HG03139 (cell line): ENCODE data around the gene LIX1L.
"Not testable (repeated sequence)": the region's sequence is repeated elsewhere in the genome, so short reads cannot be mapped to it uniquely, and the experiment has no call there.

Experiments used
- ATAC-seq: cut with Tn5 transposase; IDR thresholded peaks from one replicate; pipeline ENCODE4 v1.9.1; 2021; ENCODE audit not compliant: unreplicated experiment

Gene LIX1L

GRCh38 chr1:145937436-145937835, 20.4 kb downstream of the LIX1L start:
- ATAC-seq = no peak

GRCh38 chr1:145936247-145936646, 21.6 kb downstream of the LIX1L start:
- ATAC-seq = no peak

GRCh38 chr1:145935708-145936107, 22.1 kb downstream of the LIX1L start:
- no peak for ATAC-seq

GRCh38 chr1:145932522-145933009, 25.3 kb downstream of the LIX1L start:
- ATAC-seq = not testable (repeated sequence)

GRCh38 chr1:145927916-145928643, 29.7 kb downstream of the LIX1L start:
- no peak for ATAC-seq

- ATAC-seq = peak; percentile 90
These were observed 30.5 kb downstream of the LIX1L start, which contains the start of gene RBM8A for GRCh38 chr1:145927063-145927886. Gene RBM8A, minus strand, starts transcription at chr1:145927484. Its CDS starts 58 bp downstream, at chr1:145927426.

GRCh38 chr1:145926686-145927062, 31.1 kb downstream of the LIX1L start:
- ATAC-seq = no peak

GRCh38 chr1:145922266-145922665, 35.6 kb downstream of the LIX1L start:
- ATAC-seq = no peak

- not testable (repeated sequence) for ATAC-seq
These were observed 37.5 kb downstream of the LIX1L start for GRCh38 chr1:145920297-145920696.

GRCh38 chr1:145918992-145919939, 38.6 kb downstream of the LIX1L start:
- no peak for ATAC-seq

GRCh38 chr1:145918144-145918991, 39.4 kb downstream of the LIX1L start, which contains the start of gene PEX11B:
Gene PEX11B, minus strand, starts transcription at chr1:145918717. Its CDS starts 29 bp downstream, at chr1:145918688.
- peak; percentile 79 for ATAC-seq

- ATAC-seq = no peak
These were observed 40.2 kb downstream of the LIX1L start for GRCh38 chr1:145917595-145917994.

- no peak for ATAC-seq
These were observed 41.1 kb downstream of the LIX1L start for GRCh38 chr1:145916745-145917144.

GRCh38 chr1:145912128-145912641, 45.6 kb downstream of the LIX1L start:
- ATAC-seq = no peak

- no peak for ATAC-seq
These were observed 49.2 kb downstream of the LIX1L start for GRCh38 chr1:145908653-145909052.

GRCh38 chr1:145906954-145907753, 50.7 kb downstream of the LIX1L start:
- no peak for ATAC-seq

- ATAC-seq = no peak
These were observed 56.4 kb downstream of the LIX1L start for GRCh38 chr1:145901312-145902021.

- ATAC-seq = no peak
These were observed 59.1 kb downstream of the LIX1L start for GRCh38 chr1:145898756-145899155.
